ENCODE results near the gene NDUFB11.

DNA sequence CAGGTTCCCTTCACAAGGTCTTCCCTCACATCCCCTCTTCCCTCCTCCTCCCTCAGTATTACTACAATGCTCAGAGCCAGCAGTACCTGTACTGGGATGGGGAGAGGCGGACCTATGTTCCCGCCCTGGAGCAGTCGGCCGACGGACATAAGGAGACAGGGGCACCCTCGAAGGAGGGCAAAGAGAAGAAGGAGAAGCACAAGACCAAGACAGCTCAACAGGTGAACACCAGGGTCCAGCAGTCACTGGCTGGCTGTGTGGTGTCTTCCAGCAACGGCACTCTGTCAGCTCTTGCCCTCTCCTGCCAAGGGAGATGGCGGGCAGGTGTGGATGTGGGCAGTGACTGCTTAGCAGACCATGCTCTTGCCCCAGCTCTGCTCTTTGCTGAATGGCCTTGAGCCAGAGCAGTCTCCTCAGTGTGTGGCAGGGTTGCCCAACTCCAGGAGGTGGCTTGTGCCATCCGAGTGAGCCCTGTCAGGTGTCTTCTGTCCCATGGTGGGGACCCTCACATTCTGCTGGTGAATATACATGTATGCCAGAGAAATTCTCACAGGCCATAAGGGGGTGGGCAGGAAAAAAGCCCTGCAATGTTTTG lies 37.7 kb upstream of the NDUFB11 start:
- TF ChIP-seq EZH2 (IDR thresholded peaks at IDR 0.05; ENCODE audit: low read length, missing control alignments), result no peak
- TF ChIP-seq, protein P1, sequence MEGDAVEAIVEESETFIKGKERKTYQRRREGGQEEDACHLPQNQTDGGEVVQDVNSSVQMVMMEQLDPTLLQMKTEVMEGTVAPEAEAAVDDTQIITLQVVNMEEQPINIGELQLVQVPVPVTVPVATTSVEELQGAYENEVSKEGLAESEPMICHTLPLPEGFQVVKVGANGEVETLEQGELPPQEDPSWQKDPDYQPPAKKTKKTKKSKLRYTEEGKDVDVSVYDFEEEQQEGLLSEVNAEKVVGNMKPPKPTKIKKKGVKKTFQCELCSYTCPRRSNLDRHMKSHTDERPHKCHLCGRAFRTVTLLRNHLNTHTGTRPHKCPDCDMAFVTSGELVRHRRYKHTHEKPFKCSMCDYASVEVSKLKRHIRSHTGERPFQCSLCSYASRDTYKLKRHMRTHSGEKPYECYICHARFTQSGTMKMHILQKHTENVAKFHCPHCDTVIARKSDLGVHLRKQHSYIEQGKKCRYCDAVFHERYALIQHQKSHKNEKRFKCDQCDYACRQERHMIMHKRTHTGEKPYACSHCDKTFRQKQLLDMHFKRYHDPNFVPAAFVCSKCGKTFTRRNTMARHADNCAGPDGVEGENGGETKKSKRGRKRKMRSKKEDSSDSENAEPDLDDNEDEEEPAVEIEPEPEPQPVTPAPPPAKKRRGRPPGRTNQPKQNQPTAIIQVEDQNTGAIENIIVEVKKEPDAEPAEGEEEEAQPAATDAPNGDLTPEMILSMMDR (conservative IDR thresholded peaks at IDR 0.05 in 1 of 2, IDR thresholded peaks at IDR 0.05 in 1 of 2; ENCODE audit: low read depth in 1 of 2, low read length in 2 of 2), result no peak

Data from fibroblast of lung (primary cell).